Mesodermal cell (in vitro differentiated cells): ENCODE data around the gene FBXL17.

ENCODE experiments used
- H3K27ac ChIP-seq: 2 replicates; pipeline ENCODE4 v1.7.0; 2013; ENCODE audit warnings: mild to moderate bottlenecking, low read depth, low read length, moderate library complexity; ENCODE audit not compliant: severe bottlenecking
- H3K36me3 ChIP-seq: 2 replicates; pipeline ENCODE4 v1.7.1; 2013; ENCODE audit warnings: mild to moderate bottlenecking, low read length, moderate library complexity; ENCODE audit not compliant: control insufficient read depth, insufficient read depth
- H3K4me1 ChIP-seq: one replicate; pipeline ENCODE4 v1.7.1; 2013; ENCODE audit warnings: mild to moderate bottlenecking, low read length; ENCODE audit not compliant: insufficient read depth, control insufficient read depth, poor library complexity, severe bottlenecking
- H3K4me3 ChIP-seq: 2 replicates; pipeline ENCODE4 v1.7.0; 2013; ENCODE audit warnings: low read length, control low read depth, mild to moderate bottlenecking; ENCODE audit not compliant: insufficient read depth, poor library complexity, severe bottlenecking; ENCODE audit errors: extremely low read depth
- H3K9me3 ChIP-seq: 2 replicates; pipeline ENCODE4 v1.7.1; 2013; ENCODE audit warnings: mild to moderate bottlenecking, low read length, moderate library complexity; ENCODE audit not compliant: control insufficient read depth
- WGBS, 2 experiments: methylation state at CpG; one replicate each; pipeline ENCODE4 v1.1.5; 2013; ENCODE audit warnings: missing lambda C conversion rate in 2 of 2; ENCODE audit not compliant: insufficient coverage in 2 of 2; 5-methylcytosine and 5-hydroxymethylcytosine counted together

Gene FBXL17

GRCh38 chr5:108249095-108249784, 132.7 kb downstream of the FBXL17 start:
- no peaks in the 10 kb centered on the region for H3K9me3 ChIP-seq
- H3K27ac ChIP-seq, result no peak overlapping the region
- H3K4me3 ChIP-seq, result no peak overlapping the region
- no peaks in the 10 kb centered on the region for H3K4me1 ChIP-seq
- H3K36me3 ChIP-seq, result no peaks in the 10 kb centered on the region
- 96% methylated on average over 4 of the region's 7 CpGs; no CpG with 5 or more reads in 1 of the 2 experiments for WGBS, 2 experiments

- no peak overlapping the region for H3K27ac ChIP-seq
- H3K36me3 ChIP-seq, result no peaks in the 10 kb centered on the region
- WGBS, 2 experiments, result 85 to 92% methylated on average over 6 to 8 of the region's 10 CpGs
- H3K4me1 ChIP-seq, result no peaks in the 10 kb centered on the region
- no peak overlapping the region for H3K4me3 ChIP-seq
- H3K9me3 ChIP-seq, result no peaks in the 10 kb centered on the region
Measured at GRCh38 chr5:108238936-108239887, 142.7 kb downstream of the FBXL17 start.

- no peak overlapping the region for H3K27ac ChIP-seq
- no peaks in the 10 kb centered on the region for H3K9me3 ChIP-seq
- 83 to 100% methylated on average over 2 to 3 of the region's 4 CpGs for WGBS, 2 experiments
- H3K4me3 ChIP-seq, result no peak overlapping the region
- H3K36me3 ChIP-seq, result no peaks in the 10 kb centered on the region
- H3K4me1 ChIP-seq, result no peaks in the 10 kb centered on the region
Measured at GRCh38 chr5:108238461-108238860, 143.4 kb downstream of the FBXL17 start.

- no peaks in the 10 kb centered on the region for H3K9me3 ChIP-seq
- 50 to 83% methylated on average over 1 of the region's 3 CpGs for WGBS, 2 experiments
- H3K4me3 ChIP-seq, result no peak overlapping the region
- peak overlapping the region; percentile 69 for H3K27ac ChIP-seq
- no peaks in the 10 kb centered on the region for H3K36me3 ChIP-seq
- H3K4me1 ChIP-seq, result no peaks in the 10 kb centered on the region
Measured at GRCh38 chr5:108233617-108234155, 148.2 kb downstream of the FBXL17 start.

- peak overlapping the region; percentile 69 for H3K27ac ChIP-seq
- H3K36me3 ChIP-seq, result no peaks in the 10 kb centered on the region
- H3K4me1 ChIP-seq, result no peaks in the 10 kb centered on the region
- H3K4me3 ChIP-seq, result no peak overlapping the region
- H3K9me3 ChIP-seq, result no peaks in the 10 kb centered on the region
Measured at GRCh38 chr5:108232805-108233204, 149.1 kb downstream of the FBXL17 start.

- no peaks in the 10 kb centered on the region for H3K9me3 ChIP-seq
- no peak overlapping the region for H3K27ac ChIP-seq
- no peak overlapping the region for H3K4me3 ChIP-seq
- peaks cover 3% of the 10 kb centered on the region for H3K4me1 ChIP-seq
- peaks cover 3% of the 10 kb centered on the region for H3K36me3 ChIP-seq
Measured at GRCh38 chr5:108222011-108222410, 159.9 kb downstream of the FBXL17 start.

- Histone ChIP-seq H3K27ac (no peak overlapping the region), H3K9me3 (peaks cover 3% of the 10 kb centered on the region), H3K36me3 (peaks cover 3% of the 10 kb centered on the region), H3K4me1 (peaks cover 8% of the 10 kb centered on the region), H3K4me3 (no peak overlapping the region)
- WGBS, 2 experiments, result 80 to 100% methylated on average over 1 of the region's 1 CpG
Measured at GRCh38 chr5:108220834-108221233, 161.1 kb downstream of the FBXL17 start.

- no peaks in the 10 kb centered on the region for H3K36me3 ChIP-seq
- peaks cover 16% of the 10 kb centered on the region for H3K4me1 ChIP-seq
- WGBS, 2 experiments, result 83 to 85% methylated on average over 3 to 4 of the region's 4 CpGs
Measured at GRCh38 chr5:108216890-108217289, 165.0 kb downstream of the FBXL17 start.

GRCh38 chr5:108214857-108215256, 167.0 kb downstream of the FBXL17 start:
- no peak overlapping the region for H3K27ac ChIP-seq
- H3K4me1 ChIP-seq, result peaks cover 16% of the 10 kb centered on the region
- H3K9me3 ChIP-seq, result peaks cover 8% of the 10 kb centered on the region
- no peaks in the 10 kb centered on the region for H3K36me3 ChIP-seq
- H3K4me3 ChIP-seq, result no peak overlapping the region

More at GRCh38 chr5:108216890-108217289, 165.0 kb downstream of the FBXL17 start:
- Histone ChIP-seq H3K9me3 (peaks cover 8% of the 10 kb centered on the region), H3K4me3 (no peak overlapping the region), H3K27ac (peak overlapping the region; percentile 55)

GRCh38 chr5:108212775-108213346, 169.0 kb downstream of the FBXL17 start:
- peaks cover 16% of the 10 kb centered on the region for H3K4me1 ChIP-seq
- WGBS, 2 experiments, result 51 to 59% methylated on average over 2 to 3 of the region's 3 CpGs
- peaks cover 8% of the 10 kb centered on the region for H3K9me3 ChIP-seq
- no peaks in the 10 kb centered on the region for H3K36me3 ChIP-seq
- peak overlapping the region; percentile 36 for H3K27ac ChIP-seq
- no peak overlapping the region for H3K4me3 ChIP-seq
